ENCODE measurements around the gene KCNK1. TPM values are rescaled to one million over a fixed set of nuclear protein-coding genes. Genes with fewer than 3 reads are reported as not detected.

KCNK1 gene
- total RNA-seq, 2 donors from 2014 or later: 0.20 TPM; not detected in 1

DNA sequence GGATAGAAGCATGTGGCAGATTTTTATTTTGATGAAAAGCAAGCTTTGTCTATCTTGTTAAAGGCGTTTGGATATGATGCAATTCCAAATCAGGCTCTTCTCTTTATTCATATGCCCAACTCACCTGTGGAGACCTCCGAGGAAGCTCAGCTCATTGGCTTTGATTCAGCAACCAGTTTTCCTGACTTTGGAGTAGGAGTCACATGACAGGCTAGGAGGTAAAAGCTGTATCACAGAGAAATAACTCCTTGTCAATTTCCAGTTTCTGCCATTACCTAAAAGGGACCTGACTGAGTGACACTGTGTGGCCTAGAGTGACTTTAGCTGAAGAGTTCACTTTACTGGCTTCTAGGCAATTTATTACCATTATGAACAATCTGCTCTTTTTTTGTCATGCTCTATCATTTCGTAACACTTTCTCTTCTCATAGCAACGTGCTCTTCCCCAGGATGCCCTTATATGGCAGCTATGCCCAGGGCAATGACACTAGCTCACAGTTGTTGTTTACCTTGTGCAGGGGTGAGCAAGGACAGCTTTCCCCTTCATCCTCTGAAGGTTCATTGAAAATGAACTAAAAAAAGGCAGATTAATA, 107.2 kb downstream of the KCNK1 start:
- ATAC-seq (no peak), DNase-seq (ENCODE audit: low spot score) (no peak)
- Mint-ChIP-seq H3K4me1 (ENCODE audit: low read depth in 2 of 2) (no peaks in the 10 kb centered on the region), H3K36me3 (no peaks in the 10 kb centered on the region), H3K27me3 (no peaks in the 10 kb centered on the region), H3K27ac (no peak overlapping the region), H3K9me3 (no peaks in the 10 kb centered on the region), H3K4me3 (no peak overlapping the region)

Data from natural killer cell treated with Interleukin-12 subunit alpha and Interleukin-12 subunit beta and Interleukin-15 and Interleukin-18, amount 100 ng/mL, for 72 hours (primary cell).